Superior temporal gyrus (tissue), 1 donor: ENCODE measurements around the gene SRSF8.
"Not testable (repeated sequence)": the region's sequence is repeated elsewhere in the genome, so short reads cannot be mapped to it uniquely, and the experiment has no call there.

Experiments used
- DNase-seq: peaks from one replicate; pipeline ENCODE4 v3.0.0-alpha.2; 2016; ENCODE audit errors: extremely low spot score

SRSF8 gene, protein sequence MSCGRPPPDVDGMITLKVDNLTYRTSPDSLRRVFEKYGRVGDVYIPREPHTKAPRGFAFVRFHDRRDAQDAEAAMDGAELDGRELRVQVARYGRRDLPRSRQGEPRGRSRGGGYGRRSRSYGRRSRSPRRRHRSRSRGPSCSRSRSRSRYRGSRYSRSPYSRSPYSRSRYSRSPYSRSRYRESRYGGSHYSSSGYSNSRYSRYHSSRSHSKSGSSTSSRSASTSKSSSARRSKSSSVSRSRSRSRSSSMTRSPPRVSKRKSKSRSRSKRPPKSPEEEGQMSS

DNA sequence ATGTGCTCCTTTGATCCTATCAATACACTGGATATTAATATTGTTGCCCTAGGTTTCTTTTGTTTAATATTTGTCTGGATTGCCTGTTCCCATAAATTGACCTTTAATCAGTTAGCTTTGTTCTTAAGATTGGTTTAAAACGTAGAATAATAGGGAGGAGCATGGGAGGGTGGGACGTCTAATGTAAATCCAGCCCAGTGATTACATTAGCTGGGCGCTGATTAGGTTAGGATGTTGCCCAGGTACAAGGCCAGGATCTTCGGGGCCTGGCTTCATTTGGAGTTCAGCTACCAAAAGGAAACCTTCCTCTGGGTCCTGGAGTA lies at the start of gene SRSF8:
Gene SRSF8 (plus strand): TSS at position 204 of the 323 bp plus-strand sequence. CDS start 308 bp downstream, outside the sequence.
- DNase-seq: no peak

DNA sequence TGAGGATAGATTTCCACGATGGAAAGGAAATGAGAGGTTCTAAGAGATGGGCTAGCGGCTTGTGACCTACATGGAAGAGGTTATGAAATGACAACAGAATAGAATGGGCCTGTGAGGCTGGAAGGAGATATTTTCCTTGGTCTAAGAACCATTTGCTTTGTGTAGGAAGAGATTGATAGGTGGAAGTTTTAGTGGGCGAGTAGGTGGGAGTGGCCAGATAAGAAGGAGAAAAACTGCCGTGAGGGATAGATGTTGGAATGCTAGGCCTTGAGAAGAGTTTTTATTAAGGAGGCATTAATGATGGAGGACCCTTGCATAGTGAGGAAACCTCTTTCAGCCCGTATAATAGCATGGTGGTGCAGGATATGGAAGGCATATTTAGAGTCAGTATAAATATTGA lies 45.3 kb upstream of the SRSF8 start:
- not testable (repeated sequence) for DNase-seq

DNA sequence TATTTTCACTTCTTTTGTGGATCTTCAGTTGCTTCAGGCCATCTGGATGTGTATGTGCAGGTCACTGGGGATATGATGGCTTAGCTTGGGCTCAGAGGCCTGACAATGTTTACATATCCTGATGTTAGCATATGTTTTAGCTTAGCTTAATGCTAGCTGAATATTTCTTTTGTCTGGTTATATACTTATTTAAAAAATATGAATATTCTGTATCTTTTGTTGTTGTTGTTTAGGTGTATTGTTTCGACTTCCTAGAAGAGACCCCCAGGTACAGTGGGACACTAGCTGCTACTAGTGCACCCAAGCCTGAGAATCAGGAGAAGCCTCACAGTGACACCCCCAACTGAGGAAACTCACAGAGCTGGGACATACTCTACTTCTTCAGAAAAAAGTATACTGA lies 41.8 kb upstream of the SRSF8 start, which contains the start of gene KDM4E:
Gene KDM4E (plus strand): TSS at position 301 of the 400 bp plus-strand sequence. CDS start 300 bp downstream, outside the sequence.
- DNase-seq: no peak

DNA sequence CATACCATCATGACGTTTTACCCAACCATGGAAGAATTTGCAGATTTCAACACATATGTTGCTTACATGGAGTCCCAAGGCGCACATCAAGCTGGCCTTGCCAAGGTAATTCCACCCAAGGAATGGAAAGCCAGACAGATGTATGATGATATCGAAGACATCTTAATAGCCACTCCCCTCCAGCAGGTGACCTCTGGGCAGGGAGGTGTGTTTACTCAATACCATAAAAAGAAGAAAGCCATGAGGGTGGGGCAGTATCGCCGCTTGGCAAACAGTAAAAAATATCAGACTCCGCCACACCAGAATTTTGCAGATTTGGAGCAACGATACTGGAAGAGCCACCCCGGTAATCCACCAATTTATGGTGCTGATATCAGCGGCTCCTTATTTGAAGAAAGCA lies 41.1 kb upstream of the SRSF8 start:
- DNase-seq: not testable (repeated sequence)

DNA sequence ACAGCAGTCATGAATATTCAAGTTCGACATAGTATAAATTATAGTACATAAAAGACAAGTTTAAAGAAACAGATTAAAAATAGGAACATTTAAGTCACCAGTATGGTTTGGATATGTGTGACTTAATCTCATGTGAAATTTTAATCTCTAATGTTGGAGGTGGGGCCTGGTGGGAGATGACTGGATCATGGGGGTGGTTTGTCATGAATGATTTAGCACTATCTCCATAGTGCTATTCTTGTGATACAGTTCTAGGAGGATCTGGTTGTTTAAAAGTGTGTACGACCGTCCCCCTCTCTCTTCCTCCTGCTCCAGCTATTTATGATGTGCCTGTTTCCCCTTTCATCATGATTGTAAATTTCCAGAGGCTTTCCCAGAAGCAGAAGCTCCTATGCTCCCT lies 38.4 kb upstream of the SRSF8 start:
- DNase-seq: no peak

DNA sequence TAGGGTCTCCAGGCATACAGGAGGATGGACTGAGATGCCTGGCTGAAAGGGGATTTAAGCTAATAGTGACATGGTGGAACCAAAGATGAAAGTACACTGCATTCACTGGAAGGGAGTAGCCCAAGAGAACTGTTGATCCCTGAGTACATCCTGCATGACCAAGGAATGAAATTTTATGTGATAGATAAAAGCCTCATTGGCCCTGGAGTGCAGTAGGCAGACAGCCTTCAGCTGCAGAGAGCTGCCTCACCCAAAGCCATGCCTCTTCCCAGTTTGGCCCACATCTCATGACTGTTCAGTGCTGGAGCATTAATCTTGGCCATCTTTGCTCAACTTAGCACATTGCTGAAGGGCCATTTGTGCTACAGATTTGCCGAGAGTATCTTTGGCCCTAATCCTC lies 33.7 kb upstream of the SRSF8 start:
- no peak for DNase-seq

DNA sequence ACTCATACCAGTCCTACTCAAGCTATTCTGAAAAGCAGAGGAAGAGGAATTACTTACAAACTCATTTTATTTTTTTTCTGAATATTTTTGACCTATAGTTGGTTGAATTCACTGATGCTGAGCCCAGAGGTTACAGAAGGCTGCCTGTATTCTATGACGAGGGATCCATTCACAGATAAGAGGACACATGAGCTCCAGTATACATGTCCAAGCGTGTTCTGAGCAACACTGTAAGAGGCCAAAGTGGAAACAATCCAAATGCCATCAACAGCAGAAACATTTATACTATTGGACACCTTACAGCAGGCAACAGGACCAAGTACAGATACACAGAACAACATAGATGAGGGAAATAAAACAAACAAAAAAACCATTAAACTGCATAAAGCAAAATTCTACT lies 31.4 kb upstream of the SRSF8 start:
- DNase-seq: no peak

DNA sequence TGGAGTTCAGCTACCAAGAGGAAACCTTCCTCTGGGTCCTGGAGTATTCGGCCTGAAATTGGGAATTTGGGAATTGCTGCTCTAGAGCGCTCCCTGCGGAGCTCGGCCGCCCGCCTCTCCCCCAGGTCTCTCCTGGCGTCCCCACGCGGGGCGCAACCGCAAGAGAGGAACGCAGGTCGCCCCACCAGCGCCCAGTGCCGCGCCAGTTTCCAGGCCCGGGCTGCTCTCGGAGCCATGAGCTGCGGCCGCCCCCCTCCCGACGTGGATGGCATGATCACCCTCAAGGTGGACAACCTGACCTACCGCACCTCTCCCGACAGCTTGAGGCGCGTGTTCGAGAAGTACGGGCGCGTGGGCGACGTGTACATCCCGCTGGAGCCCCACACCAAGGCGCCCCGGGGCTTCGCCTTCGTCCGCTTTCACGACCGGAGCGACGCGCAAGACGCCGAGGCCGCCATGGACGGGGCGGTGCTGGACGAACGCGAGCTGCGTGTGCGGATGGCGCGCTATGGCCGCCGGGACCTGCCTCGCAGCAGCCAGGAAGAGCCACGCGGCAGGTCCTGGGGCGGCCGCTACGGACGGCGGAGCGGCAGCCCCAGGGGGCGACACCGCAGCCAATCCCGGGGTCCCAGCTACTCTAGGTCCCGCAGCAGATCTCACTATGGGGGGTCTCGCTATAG lies 29.2 kb upstream of the SRSF8 start:
- not testable (repeated sequence) for DNase-seq

DNA sequence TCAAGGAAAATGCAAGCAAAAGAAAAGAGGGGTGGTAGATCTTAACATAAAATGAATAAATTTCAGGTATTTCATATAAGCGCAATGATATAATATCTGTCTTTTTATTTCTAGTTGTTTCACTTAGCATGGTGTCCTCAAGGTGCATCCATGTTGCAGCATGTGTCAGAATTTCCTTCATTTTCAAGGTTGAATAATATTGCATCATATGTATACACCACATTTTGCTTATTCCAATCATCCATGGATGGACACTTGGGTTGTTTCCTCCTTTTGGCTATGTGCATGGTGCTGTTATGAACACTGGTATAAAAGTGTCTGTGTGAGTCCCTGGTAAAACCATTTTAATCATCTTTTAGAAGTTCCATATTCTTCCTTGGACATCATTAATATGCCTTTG lies 24.5 kb upstream of the SRSF8 start:
- no peak for DNase-seq

DNA sequence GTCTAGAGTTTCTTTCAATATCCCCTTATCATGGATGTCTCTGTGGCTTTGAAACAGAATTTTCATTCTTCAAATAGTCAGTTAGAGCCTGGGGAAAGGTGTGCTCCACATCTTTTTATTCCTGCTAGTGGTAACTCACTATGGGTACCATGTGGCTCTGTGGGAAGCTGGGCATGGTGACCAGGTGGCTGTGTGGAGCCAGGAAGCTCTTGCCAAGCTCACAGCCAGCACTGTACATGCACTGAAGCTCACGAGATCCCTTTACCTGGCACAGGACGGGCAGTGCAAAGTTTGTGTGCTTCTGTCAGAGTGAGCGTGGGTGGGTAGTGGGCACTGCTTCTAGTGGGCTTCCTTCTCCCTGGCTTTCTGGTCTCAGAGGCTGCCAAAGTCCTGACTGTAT lies 23.8 kb upstream of the SRSF8 start:
- DNase-seq: no peak

DNA sequence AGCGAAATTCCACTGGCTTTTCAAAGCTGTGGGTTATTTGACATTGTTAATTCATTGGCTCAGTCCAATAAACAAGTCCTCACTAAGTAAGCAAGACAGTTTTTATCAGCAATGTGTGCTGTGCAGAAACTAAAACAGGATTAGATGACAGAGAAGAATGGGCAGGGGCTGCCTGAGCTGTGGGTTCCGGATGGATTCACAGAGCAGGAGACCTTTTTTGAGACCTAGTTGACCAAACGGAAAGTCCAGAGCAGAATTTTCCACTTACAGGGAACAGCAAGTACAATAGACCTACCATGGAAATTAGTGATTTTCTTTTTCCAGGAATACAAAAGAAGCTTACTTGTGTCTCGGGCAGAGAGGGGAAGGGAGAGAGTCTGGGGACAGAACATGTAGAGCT lies 22.7 kb upstream of the SRSF8 start:
- DNase-seq: no peak

DNA sequence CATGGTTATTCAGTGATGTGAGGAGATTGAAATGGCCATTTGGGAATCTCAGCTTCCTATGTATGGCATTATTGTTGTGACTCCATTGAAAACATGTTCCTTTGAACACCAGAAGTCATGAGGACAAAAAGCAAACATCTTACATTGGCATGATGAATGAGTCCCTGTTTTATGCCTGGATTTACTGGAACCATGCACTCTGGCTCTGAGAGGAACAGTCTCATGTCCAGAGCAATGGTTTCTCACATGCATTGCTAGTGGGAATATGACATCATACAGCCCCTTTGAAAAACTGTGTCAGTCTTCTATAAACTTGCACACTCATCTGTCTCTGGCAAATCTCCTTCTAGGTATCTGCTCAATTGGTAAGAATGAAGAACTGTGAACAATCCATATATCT lies 20.9 kb upstream of the SRSF8 start:
- no peak for DNase-seq

DNA sequence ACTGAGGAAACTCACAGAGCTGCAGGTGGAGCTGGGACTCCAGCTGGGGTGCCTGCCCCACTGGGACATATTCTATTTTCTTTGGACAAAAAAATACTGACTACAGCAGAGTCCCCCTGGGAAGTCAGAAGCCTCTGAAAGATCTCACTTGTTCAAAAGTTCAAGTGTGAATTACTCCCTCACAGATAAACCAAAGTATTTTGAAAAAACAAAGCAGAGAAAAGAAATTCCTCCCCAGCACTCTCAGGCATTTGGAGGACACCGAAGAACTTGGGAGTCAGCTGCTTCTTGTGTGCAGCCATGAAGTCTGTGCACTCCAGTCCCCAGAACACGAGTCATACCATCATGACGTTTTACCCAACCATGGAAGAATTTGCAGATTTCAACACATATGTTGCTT lies 17.6 kb upstream of the SRSF8 start, which contains the start of gene KDM4F:
Gene KDM4F (plus strand): TSS at position 301 of the 400 bp plus-strand sequence.
- DNase-seq: not testable (repeated sequence)

DNA sequence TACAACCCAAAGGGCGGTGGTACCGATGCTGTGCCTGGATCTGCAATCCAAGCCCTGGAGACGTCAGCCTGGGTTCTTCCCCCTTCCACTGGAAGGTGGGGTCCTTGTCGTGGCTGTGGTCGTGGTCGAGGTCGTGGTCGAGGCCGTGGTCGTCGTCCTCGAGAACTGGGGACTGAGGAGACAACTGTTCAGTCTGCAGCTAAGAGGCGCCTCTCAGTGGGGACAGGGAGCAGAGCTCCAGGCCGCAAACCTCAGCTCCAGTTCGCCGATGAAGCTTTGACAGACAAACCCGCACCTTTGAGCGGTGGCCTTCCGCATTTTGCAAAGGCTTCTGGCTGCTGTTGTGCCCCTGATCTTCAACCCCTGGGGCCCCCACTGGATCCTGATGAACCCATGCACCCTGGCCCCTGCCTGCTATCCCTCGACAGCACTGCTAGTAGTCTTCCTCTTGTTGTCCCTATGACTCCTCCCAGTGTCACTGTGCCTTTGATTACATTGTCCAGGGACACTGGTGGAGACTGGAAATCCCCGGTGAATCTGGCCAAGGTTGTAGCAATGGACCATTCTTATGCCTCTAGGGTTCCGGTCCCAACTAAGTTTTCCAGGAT lies 16.0 kb upstream of the SRSF8 start:
- DNase-seq: no peak

DNA sequence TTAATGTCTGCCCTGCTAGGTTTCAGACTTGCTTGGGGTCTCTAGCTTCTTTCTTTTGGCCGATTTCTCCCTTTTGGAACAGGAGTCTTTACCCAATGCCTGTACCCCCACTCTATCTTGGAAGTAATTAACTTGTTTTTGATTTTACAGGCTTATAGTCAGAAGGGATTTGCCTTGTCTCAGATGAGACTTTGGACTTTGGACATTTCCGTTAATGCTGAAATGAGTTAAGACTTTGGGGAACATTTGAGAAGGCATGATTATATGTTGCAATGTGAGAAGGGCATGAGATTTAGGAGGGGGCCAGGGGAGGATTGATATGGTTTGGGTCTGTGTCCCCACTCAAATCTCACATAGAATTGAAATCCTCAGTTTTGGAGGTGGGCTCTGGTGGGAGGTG lies 12.4 kb upstream of the SRSF8 start:
- DNase-seq: no peak

DNA sequence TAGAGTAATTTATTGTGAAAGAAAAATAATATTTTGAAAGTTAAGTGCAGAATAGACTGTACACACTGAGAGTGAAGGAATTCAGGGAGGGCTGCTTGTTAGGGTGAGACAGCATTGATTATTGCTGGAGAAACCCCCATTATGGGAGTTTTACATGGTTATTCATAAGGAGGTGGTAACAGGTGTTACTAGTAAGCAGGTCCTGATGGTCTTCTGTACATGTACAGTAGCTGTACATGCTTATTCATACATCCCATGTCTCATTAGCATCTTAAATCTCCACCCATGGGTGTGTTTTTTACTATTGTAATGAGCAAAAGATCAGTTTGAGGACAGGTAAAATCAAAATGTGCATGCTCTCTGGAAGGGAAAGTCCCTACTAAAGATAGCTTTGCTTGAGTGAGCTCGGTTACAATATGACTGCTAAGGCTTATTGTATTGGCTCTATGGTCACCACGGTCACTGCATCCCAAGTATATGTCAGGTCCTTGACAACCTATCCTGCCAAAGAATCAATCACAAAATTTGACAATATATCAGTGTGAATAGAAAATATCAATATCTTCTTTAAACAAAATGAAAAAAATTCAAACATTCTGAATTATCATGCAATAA lies 11.3 kb upstream of the SRSF8 start:
- no peak for DNase-seq

DNA sequence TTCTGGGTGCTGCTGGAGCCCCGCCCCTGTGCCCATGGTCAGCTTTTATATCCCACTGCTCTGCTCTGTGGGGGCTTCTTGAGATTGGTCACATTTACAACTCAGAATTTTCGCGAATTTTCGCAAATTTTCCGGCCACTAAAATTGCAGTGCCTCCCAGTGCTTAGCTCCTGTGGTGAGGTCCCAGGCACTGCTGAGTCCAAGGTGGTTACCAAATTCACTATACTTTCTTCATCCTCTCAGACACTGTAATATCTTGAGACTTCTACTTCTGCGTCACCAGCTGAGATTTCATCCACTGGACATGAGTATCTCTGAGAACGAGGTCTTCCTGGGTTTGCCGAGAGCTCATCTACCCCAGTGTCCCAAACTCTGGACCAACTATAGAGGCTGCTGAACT lies 8.8 kb upstream of the SRSF8 start:
- no peak for DNase-seq

DNA sequence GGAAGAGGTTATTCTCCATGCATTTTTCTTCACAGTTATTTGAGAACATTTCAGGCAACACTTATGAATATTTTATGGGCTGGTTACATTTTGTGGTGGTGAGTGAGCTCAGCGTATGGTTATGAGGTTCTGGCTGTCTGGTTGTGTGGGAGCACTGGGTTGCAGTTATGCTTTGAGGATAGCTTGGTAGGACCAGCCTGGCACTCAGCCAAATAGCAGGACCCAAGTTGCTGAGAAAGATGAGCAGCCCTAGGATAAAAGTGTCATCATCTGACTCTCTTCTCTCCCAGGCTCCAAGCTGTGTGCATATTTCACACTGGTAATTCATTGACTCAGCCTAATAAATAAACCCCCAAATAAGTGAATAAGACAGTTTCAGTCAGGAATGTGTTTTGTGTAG lies 8.1 kb upstream of the SRSF8 start:
- no peak for DNase-seq

DNA sequence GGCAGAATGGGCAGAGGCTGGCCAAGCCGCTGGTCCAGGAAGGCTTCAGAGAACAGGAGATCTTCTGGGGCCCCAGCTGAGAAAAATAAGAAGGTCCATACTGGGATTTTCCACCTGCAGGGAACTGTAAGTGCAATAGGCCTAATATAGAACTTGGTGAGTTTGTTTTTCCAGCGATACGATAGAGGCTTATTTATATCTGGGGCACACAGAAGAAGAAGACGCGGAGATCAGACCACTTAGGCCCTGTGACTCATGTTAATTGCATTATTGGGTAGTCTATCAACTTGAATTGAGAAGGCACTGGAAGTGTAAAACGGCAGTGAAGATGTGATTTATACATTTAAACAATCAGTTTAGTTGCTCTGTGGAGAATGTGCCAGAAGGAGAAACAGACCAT lies 7.7 kb upstream of the SRSF8 start:
- DNase-seq: no peak

DNA sequence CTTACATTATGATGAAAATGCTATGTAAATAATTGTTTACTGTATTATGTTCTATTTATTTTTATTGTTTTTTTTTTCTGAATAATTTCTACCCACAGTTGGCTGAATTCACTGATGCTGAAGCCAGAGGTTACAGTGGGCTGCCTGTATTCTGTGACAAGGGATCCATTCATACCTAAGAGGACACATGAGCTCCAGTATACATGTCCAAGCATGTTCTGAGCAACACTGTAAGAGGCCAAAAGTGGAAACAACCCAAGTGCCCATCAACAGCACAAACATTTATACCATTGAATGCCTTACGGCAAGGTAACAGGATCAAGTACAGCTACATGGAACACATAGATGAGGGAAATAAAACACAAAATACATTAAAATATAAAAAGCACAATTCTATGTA lies 1.4 kb upstream of the SRSF8 start:
- DNase-seq: peak; percentile 35

DNA sequence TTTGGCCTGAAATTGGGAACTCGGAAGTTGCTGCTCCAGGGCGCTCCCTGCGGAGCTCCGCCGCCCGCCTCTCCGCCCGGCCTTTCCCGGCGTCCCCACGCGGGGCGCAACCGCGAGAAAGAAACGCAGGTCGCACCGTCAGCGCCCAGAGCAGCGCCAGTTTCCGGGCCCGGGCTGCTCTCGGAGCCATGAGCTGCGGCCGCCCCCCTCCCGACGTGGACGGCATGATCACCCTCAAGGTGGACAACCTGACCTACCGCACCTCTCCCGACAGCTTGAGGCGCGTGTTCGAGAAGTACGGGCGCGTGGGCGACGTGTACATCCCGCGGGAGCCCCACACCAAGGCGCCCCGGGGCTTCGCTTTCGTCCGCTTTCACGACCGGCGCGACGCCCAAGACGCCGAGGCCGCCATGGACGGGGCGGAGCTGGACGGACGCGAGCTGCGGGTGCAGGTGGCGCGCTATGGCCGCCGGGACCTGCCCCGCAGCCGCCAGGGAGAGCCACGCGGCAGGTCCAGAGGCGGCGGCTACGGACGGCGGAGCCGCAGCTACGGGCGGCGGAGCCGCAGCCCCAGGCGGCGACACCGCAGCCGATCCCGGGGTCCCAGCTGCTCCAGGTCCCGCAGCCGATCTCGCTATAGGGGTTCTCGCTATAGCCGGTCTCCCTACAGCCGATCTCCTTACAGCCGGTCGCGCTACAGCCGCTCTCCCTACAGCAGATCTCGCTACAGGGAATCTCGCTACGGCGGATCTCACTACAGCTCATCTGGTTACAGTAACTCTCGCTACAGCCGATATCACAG lies 521 bp downstream of the SRSF8 start:
- peak; percentile 82 for DNase-seq

DNA sequence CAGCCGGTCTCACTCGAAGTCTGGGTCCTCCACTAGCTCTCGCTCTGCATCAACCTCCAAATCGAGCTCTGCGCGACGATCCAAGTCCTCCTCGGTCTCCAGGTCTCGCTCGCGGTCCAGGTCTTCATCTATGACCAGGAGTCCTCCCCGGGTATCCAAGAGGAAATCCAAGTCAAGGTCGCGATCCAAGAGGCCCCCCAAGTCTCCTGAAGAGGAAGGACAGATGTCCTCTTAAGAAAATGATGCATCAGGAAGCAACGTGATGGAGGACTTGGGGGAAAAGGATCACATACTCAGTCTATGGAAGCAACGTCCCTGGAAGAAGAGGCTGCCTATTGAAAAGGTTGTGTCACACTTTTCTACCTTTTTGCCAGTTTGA lies 1.1 kb downstream of the SRSF8 start:
- DNase-seq: peak; percentile 81
